Epithelial cell of esophagus (primary cell): Measurements from ENCODE around the gene LIPC.

Experiments used
- DNase-seq: peaks from one replicate; pipeline ENCODE4 v3.0.0; 2010; ENCODE audit warnings: low read depth
- H3K4me3 ChIP-seq: 2 replicates; pipeline ENCODE4 v1.5.1; 2011; ENCODE audit warnings: mild to moderate bottlenecking, low read length, control low read depth
- CTCF ChIP-seq: IDR thresholded peaks from 2 replicates; pipeline ENCODE4 v1.5.1; 2011; ENCODE audit warnings: low read depth, mild to moderate bottlenecking, low read length, control low read depth, inconsistent platforms; ENCODE audit not compliant: insufficient read depth; ENCODE audit errors: missing control alignments

Gene LIPC

GRCh38 chr15:58462973-58463663 lies 31.3 kb downstream of the LIPC start:
- no peak for DNase-seq
- no peak overlapping the region for H3K4me3 ChIP-seq
- TF ChIP-seq CTCF, result no peak

GRCh38 chr15:58463815-58464650 lies 32.2 kb downstream of the LIPC start:
- H3K4me3 ChIP-seq, result no peak overlapping the region
- peak; percentile 63 for DNase-seq
- no peak for TF ChIP-seq CTCF

- TF ChIP-seq CTCF, result no peak
- DNase-seq, result no peak
- H3K4me3 ChIP-seq, result no peak overlapping the region
Measured at GRCh38 chr15:58465070-58465469, 33.3 kb downstream of the LIPC start.

- no peak overlapping the region for H3K4me3 ChIP-seq
- no peak for TF ChIP-seq CTCF
- DNase-seq, result no peak
Measured at GRCh38 chr15:58465866-58466517, 34.2 kb downstream of the LIPC start.

- no peak for TF ChIP-seq CTCF
Measured at GRCh38 chr15:58466566-58466965, 34.8 kb downstream of the LIPC start.

GRCh38 chr15:58467121-58467721 lies 35.4 kb downstream of the LIPC start:
- no peak for DNase-seq
- TF ChIP-seq CTCF, result no peak
- H3K4me3 ChIP-seq, result no peak overlapping the region

More at GRCh38 chr15:58466566-58466965, 34.8 kb downstream of the LIPC start:
- H3K4me3 ChIP-seq, result no peak overlapping the region
- DNase-seq, result no peak
